HepG2 (cell line): Measurements from ENCODE around the gene SYCE1L. TPM values are rescaled to one million over a fixed set of nuclear protein-coding genes. Genes with fewer than 3 reads are reported as not detected.
A peak's percentile ranks its signal among the peaks of the same experiment; 100 is the strongest.

Experiments used
- ATF1 ChIP-seq: IDR thresholded peaks from 2 replicates; pipeline ENCODE4 v1.6.1; 2016; ENCODE audit warnings: mild to moderate bottlenecking, control low read depth
- CCDC6 ChIP-seq: sonication (generic); formaldehyde crosslinking; IDR thresholded peaks from 2 replicates; pipeline ENCODE4 v1.8.1; 2022; ENCODE audit warnings: mild to moderate bottlenecking, missing genetic modification reagents, moderate library complexity
- GZF1 ChIP-seq: sonication (generic); formaldehyde crosslinking; IDR thresholded peaks from 2 replicates; pipeline ENCODE4 v1.5.1; 2020; ENCODE audit warnings: mild to moderate bottlenecking, missing genetic modification reagents
- KMT2A ChIP-seq: sonication (generic); formaldehyde crosslinking; IDR thresholded peaks from 2 replicates; pipeline ENCODE4 v1.4.0; 2020; ENCODE audit warnings: missing genetic modification reagents
- KMT2B ChIP-seq: IDR thresholded peaks from 2 replicates; pipeline ENCODE4 v1.6.1; 2016; ENCODE audit warnings: missing genetic modification reagents, missing compliant biosample characterization
- MYNN ChIP-seq: sonication (generic); formaldehyde crosslinking; IDR thresholded peaks from 2 replicates; pipeline ENCODE4 v1.4.0; 2020; ENCODE audit warnings: mild to moderate bottlenecking, low read depth, missing genetic modification reagents
- PRMT3 ChIP-seq: sonication (generic); formaldehyde crosslinking; IDR thresholded peaks from 2 replicates; pipeline ENCODE4 v1.8.1; 2022; ENCODE audit warnings: low read depth, mild to moderate bottlenecking, moderate library complexity, missing genetic modification reagents, borderline replicate concordance
- RCOR2 ChIP-seq: IDR thresholded peaks from 2 replicates; pipeline ENCODE4 v1.6.1; 2016; ENCODE audit warnings: missing biosample characterization, missing genetic modification reagents
- SP1 ChIP-seq, 2 experiments: fragments of 450-650 bp in 1 of 2; sonication (generic) in 1 of 2; formaldehyde crosslinking in 1 of 2; IDR thresholded peaks; 2 replicates each; pipeline versions ENCODE4 v1.4.0 to v1.6.1; 2016 to 2020; ENCODE audit warnings: missing genetic modification reagents in 1 of 2
- TP53 ChIP-seq: sonication (generic); formaldehyde crosslinking; conservative IDR thresholded peaks from 2 replicates; pipeline ENCODE4 v1.4.0; 2020; ENCODE audit warnings: missing genetic modification reagents
- ZBTB3 ChIP-seq: sonication (generic); formaldehyde crosslinking; IDR thresholded peaks from 2 replicates; pipeline ENCODE4 v1.4.0; 2020; ENCODE audit warnings: low read depth, mild to moderate bottlenecking, moderate library complexity, missing genetic modification reagents, borderline replicate concordance
- ZC3H13 ChIP-seq: sonication (generic); formaldehyde crosslinking; IDR thresholded peaks from 2 replicates; pipeline ENCODE4 v1.8.1; 2023; ENCODE audit warnings: mild to moderate bottlenecking, missing genetic modification reagents, moderate library complexity
- ZFP82 ChIP-seq: sonication (generic); formaldehyde crosslinking; IDR thresholded peaks from 2 replicates; pipeline ENCODE4 v1.5.1; 2020; ENCODE audit warnings: mild to moderate bottlenecking, missing genetic modification reagents, borderline replicate concordance
- ZNF564 ChIP-seq: sonication (generic); formaldehyde crosslinking; IDR thresholded peaks from 2 replicates; pipeline ENCODE4 v1.8.1; 2023; ENCODE audit warnings: mild to moderate bottlenecking, missing genetic modification reagents
- ZNF567 ChIP-seq: sonication (generic); formaldehyde crosslinking; IDR thresholded peaks from 2 replicates; pipeline ENCODE4 v1.8.1; 2023; ENCODE audit warnings: mild to moderate bottlenecking, missing genetic modification reagents, borderline replicate concordance
- ZNF615 ChIP-seq: sonication (generic); formaldehyde crosslinking; IDR thresholded peaks from 2 replicates; pipeline ENCODE4 v1.5.0; 2020; ENCODE audit warnings: mild to moderate bottlenecking, missing genetic modification reagents, borderline replicate concordance
- ZNF790 ChIP-seq: sonication (generic); formaldehyde crosslinking; IDR thresholded peaks from 2 replicates; pipeline ENCODE4 v1.8.0; 2022; ENCODE audit warnings: missing genetic modification reagents, mild to moderate bottlenecking, borderline replicate concordance
- polyA plus RNA-seq, 8 experiments: library from polyadenylated mRNA; depleted of rRNA in 3 of 8; stranded (reverse) in 7 of 8; unstranded in 1 of 8; fragments of >200 nt; fragmentation: Illumina TruSeq in 4 of 8; extraction: Trizol in 4 of 8; gene quantifications; 2 replicates each; pipeline versions ENCODE4 v1.2.1 to v1.2.3, GENCODE V29; 2011 to 2016; ENCODE audit warnings: low read depth in 4 of 8, missing spikeins in 1 of 8, mixed read lengths in 1 of 8; ENCODE audit not compliant: insufficient read depth in 1 of 8
- total RNA-seq, 5 experiments: library from RNA; depleted of rRNA; stranded (reverse); fragments of >200 nt; fragmentation: Illumina TruSeq; extraction: Trizol; gene quantifications; 2 replicates each; pipeline ENCODE4 v1.2.3, GENCODE V29; 2016; ENCODE audit warnings: low read depth in 1 of 5
- TF ChIP-seq, protein P1 (sequence below): sonication (generic); formaldehyde crosslinking; IDR thresholded peaks from 2 replicates; pipeline ENCODE4 v1.4.0; 2020; ENCODE audit warnings: missing genetic modification reagents, borderline replicate concordance
- TF ChIP-seq, protein P2 (sequence below): conservative IDR thresholded peaks from 2 replicates; pipeline ENCODE4 v1.6.1; 2018; ENCODE audit warnings: missing genetic modification reagents
- TF ChIP-seq, protein P3 (sequence below): sonication (generic); formaldehyde crosslinking; IDR thresholded peaks from 2 replicates; pipeline ENCODE4; 2020; ENCODE audit warnings: missing genetic modification reagents, mild to moderate bottlenecking, borderline replicate concordance
- TF ChIP-seq, protein P4 (sequence below): sonication (generic); formaldehyde crosslinking; IDR thresholded peaks from 2 replicates; pipeline ENCODE4 v1.9.0; 2022; ENCODE audit warnings: low read depth, missing genetic modification reagents

Gene SYCE1L
- total and polyA plus RNA-seq, 2 of the 13 experiments (the other 11 are each of a cell fraction or from before 2014, with no cell fraction given): 0.22 TPM; not detected in 1

DNA sequence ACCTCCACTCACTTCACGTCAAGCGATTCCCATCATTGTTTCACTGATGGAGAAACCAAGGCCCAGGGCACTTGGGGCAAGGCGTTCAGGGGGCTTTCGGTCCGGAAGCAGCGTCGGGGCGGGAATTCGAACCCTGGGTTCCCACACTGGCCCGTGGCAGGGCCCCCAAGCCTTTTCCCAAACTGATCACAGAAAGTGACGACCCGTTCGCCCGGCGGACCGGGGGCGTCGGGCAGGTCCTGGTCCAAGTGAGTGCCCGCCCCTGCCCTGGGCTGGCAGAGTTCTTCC, 9.1 kb upstream of the SYCE1L start (continued):
- TF ChIP-seq GZF1 (CRISPR knock-in tag): no peak
- TF ChIP-seq ZNF615: no peak
- TF ChIP-seq, protein P1, sequence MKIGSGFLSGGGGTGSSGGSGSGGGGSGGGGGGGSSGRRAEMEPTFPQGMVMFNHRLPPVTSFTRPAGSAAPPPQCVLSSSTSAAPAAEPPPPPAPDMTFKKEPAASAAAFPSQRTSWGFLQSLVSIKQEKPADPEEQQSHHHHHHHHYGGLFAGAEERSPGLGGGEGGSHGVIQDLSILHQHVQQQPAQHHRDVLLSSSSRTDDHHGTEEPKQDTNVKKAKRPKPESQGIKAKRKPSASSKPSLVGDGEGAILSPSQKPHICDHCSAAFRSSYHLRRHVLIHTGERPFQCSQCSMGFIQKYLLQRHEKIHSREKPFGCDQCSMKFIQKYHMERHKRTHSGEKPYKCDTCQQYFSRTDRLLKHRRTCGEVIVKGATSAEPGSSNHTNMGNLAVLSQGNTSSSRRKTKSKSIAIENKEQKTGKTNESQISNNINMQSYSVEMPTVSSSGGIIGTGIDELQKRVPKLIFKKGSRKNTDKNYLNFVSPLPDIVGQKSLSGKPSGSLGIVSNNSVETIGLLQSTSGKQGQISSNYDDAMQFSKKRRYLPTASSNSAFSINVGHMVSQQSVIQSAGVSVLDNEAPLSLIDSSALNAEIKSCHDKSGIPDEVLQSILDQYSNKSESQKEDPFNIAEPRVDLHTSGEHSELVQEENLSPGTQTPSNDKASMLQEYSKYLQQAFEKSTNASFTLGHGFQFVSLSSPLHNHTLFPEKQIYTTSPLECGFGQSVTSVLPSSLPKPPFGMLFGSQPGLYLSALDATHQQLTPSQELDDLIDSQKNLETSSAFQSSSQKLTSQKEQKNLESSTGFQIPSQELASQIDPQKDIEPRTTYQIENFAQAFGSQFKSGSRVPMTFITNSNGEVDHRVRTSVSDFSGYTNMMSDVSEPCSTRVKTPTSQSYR (CRISPR knock-in tag): no peak
- no peak; the same call in 1 of the 2 replicates for TF ChIP-seq KMT2B (CRISPR knock-in tag)
- TF ChIP-seq, protein P2, sequence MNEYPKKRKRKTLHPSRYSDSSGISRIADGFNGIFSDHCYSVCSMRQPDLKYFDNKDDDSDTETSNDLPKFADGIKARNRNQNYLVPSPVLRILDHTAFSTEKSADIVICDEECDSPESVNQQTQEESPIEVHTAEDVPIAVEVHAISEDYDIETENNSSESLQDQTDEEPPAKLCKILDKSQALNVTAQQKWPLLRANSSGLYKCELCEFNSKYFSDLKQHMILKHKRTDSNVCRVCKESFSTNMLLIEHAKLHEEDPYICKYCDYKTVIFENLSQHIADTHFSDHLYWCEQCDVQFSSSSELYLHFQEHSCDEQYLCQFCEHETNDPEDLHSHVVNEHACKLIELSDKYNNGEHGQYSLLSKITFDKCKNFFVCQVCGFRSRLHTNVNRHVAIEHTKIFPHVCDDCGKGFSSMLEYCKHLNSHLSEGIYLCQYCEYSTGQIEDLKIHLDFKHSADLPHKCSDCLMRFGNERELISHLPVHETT: no peak
- TF ChIP-seq ZNF567 (CRISPR knock-in tag): no peak
- no peak for TF ChIP-seq KMT2A (CRISPR knock-in tag)
- TF ChIP-seq, protein P3, sequence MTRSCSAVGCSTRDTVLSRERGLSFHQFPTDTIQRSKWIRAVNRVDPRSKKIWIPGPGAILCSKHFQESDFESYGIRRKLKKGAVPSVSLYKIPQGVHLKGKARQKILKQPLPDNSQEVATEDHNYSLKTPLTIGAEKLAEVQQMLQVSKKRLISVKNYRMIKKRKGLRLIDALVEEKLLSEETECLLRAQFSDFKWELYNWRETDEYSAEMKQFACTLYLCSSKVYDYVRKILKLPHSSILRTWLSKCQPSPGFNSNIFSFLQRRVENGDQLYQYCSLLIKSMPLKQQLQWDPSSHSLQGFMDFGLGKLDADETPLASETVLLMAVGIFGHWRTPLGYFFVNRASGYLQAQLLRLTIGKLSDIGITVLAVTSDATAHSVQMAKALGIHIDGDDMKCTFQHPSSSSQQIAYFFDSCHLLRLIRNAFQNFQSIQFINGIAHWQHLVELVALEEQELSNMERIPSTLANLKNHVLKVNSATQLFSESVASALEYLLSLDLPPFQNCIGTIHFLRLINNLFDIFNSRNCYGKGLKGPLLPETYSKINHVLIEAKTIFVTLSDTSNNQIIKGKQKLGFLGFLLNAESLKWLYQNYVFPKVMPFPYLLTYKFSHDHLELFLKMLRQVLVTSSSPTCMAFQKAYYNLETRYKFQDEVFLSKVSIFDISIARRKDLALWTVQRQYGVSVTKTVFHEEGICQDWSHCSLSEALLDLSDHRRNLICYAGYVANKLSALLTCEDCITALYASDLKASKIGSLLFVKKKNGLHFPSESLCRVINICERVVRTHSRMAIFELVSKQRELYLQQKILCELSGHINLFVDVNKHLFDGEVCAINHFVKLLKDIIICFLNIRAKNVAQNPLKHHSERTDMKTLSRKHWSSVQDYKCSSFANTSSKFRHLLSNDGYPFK: no peak
- TF ChIP-seq, protein P4, sequence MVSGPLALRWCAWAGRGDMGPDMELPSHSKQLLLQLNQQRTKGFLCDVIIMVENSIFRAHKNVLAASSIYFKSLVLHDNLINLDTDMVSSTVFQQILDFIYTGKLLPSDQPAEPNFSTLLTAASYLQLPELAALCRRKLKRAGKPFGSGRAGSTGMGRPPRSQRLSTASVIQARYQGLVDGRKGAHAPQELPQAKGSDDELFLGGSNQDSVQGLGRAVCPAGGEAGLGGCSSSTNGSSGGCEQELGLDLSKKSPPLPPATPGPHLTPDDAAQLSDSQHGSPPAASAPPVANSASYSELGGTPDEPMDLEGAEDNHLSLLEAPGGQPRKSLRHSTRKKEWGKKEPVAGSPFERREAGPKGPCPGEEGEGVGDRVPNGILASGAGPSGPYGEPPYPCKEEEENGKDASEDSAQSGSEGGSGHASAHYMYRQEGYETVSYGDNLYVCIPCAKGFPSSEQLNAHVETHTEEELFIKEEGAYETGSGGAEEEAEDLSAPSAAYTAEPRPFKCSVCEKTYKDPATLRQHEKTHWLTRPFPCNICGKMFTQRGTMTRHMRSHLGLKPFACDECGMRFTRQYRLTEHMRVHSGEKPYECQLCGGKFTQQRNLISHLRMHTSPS (CRISPR knock-in tag): peak; percentile 66; the same call in 1 of the 2 replicates
- TF ChIP-seq TP53 (CRISPR knock-in tag): no peak
- no peak for TF ChIP-seq CCDC6 (CRISPR knock-in tag)
- TF ChIP-seq PRMT3 (CRISPR knock-in tag): no peak
- no peak for TF ChIP-seq ZNF564 (CRISPR knock-in tag)
- no peak for TF ChIP-seq ATF1
- TF ChIP-seq RCOR2 (CRISPR knock-in tag): no peak
- TF ChIP-seq ZC3H13: 0 out of 2 replicates have a peak, but pooled peaks have one; percentile 61
- TF ChIP-seq SP1 (IDR thresholded peaks at IDR 0.05): no peak
- TF ChIP-seq SP1 (CRISPR knock-in tag; IDR thresholded peaks at IDR 0.05): no peak
- no peak; the same call in 1 of the 2 replicates for TF ChIP-seq ZFP82
- TF ChIP-seq ZBTB3 (CRISPR knock-in tag): no peak
- no peak for TF ChIP-seq ZNF790 (CRISPR knock-in tag)
- TF ChIP-seq MYNN (CRISPR knock-in tag): no peak
